Activated CD4-positive, CD25-positive, alpha-beta regulatory T cell treated with anti-CD3 and anti-CD28 coated beads, Interleukin-2, amount 50 U/mL, for 16 hours (primary cell): ENCODE data around the gene ARHGAP33.

Experiments used
- DNase-seq: peaks from one replicate; pipeline ENCODE4 v3.0.0-alpha.2; 2020; ENCODE audit warnings: low read depth, low spot score

Gene ARHGAP33

GRCh38 chr19:35777961-35778360, 2.6 kb downstream of the ARHGAP33 start:
- no peak for DNase-seq

DNA sequence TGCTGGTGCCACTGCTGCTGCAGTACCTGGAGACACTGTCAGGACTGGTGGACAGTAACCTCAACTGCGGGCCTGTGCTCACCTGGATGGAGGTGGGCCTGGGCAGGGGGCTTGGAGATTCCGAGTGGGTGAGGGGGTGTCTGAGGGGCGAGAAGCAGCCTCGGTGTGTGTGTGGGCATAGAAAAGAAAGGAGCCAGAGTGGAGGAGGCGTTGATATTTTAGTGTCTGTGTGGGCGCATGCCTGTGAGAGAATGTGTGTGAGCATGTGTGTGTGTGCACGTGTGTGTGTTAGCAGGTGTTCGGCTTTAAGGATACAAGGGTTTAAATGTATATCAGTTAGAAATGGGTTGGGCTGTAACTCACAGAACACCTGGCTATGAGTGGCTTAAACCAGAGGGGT, 3.7 kb downstream of the ARHGAP33 start:
- DNase-seq: no peak

- DNase-seq: no peak
Observed at GRCh38 chr19:35780058-35780457, 4.7 kb downstream of the ARHGAP33 start.

DNA sequence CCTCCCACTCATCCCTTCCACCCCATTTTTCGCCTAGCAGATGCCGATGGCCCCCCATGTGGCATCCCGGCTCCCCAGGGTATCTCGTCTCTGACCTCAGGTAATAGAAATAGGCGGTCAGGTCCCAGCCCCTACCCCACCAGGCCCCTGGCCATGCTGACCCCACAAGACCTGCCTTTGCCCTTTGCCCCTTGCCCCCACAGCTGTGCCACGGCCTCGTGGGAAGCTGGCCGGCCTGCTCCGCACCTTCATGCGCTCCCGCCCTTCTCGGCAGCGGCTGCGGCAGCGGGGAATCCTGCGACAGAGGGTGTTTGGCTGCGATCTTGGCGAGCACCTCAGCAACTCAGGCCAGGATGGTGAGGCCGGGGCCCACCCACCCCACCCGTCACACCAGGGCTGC, 5.4 kb downstream of the ARHGAP33 start:
- DNase-seq: no peak

- DNase-seq: no peak
Observed at GRCh38 chr19:35781650-35782049, 6.3 kb downstream of the ARHGAP33 start.

DNA sequence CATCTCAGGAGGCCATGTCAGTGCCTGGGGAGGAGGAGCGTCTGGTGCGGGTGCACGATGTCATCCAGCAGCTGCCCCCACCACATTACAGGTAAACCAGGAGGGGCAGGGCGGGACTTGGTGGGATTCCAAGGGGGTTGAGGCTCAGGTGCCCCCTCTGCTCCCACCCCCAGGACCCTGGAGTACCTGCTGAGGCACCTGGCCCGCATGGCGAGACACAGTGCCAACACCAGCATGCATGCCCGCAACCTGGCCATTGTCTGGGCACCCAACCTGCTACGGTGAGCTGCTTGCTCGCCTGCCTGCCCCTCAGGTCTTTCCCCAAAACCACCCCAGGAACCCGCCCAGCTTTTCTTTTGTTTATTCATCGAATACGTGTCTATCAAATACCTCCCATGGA, 7.2 kb downstream of the ARHGAP33 start:
- DNase-seq: no peak

DNA sequence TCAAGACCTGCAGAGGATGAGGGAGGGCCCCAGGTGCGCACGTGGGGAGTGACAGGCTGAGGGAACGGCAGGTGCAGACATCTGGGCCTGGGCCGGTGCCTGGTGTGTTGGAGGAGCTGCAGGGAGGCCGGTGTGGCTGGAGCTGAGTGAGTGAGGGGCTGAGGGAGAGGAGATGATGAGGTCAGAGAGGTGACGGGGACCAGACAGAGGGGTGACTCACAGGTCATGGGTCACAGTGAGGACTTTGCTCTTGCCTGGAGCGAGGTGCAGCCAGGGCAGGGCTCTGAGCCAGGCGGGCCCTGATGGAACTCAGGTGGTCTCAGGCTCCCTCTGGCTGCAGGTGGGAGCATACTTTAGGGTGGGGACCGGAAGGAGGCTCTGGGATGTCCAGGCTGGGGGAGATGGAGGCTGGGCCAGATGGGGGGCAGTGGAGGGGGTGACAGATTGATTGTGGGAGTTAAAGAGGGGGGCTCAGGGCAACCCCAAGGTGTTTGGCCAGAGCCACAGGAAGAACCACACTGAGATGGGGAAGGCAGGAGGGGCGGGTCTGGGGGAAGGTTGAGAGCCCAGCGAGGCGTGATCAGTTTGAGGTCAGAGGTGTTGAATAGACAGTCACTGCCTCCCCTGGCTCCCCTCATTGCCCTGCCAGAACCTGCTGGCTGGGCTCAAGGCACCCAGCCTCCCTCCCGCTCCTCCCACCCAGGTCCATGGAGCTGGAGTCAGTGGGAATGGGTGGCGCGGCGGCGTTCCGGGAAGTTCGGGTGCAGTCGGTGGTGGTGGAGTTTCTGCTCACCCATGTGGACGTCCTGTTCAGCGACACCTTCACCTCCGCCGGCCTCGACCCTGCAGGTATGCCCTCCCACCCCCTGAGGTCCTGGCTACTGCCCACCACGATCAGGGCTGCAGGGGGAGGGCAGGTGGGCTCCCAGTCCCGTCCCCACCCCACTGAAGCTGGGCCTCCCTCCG, 8.4 kb downstream of the ARHGAP33 start:
- no peak for DNase-seq

GRCh38 chr19:35784503-35785338, 9.4 kb downstream of the ARHGAP33 start:
- no peak for DNase-seq

GRCh38 chr19:35785339-35785627, 9.9 kb downstream of the ARHGAP33 start:
- DNase-seq: no peak

- no peak for DNase-seq
Observed at GRCh38 chr19:35786299-35787160, 11.2 kb downstream of the ARHGAP33 start.

- DNase-seq: no peak
Observed at GRCh38 chr19:35787227-35787799, 11.9 kb downstream of the ARHGAP33 start.

- no peak for DNase-seq
Observed at GRCh38 chr19:35788205-35788960, 13.0 kb downstream of the ARHGAP33 start.

- no peak for DNase-seq
Observed at GRCh38 chr19:35789195-35789977, 14.0 kb downstream of the ARHGAP33 start.

DNA sequence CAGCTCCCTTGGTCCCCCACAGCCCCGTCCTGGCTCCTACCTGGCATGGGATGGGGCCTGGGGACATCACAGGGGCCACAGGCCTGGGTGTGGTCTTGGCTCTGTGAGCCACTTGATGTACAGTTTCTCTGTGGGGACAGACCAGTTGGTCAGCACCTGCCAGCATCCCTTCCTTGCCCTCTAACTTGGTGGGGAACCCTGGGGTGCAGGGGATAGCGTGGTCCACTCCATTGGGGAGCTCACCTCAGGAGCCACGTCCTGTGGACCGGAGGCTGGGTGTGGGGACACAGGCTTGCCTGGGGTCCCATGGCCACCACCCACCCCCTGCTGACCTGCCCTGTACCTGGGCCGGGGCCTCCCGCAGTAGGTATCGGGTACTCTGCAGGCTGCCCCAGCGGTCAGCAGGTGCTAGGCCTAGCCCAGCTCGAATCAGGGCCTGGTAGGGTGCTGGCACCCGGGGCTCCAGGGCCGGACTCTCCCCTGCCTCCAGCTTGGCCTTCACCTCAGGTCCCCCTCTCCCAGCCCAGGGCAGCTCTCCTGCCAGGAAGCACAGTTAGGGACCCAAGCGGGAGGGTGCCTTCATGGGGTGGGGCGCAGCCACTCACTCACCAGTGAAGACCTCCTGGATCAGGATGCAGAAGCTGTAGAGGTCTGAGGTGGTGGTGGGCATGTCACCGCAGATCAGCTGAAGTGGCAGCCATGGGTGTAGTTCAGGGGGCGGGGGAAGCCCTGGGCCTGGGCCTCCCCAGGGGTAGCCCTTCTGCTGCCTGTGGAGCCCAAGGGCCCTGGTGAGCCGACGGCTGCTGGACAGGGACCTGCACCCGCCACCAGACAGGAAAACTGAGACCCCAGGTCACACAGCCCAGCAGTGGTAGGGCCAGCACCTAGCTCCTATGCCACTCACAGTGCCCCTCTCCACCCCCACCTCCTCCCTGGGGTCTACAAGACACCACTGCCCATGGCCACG, 14.9 kb downstream of the ARHGAP33 start:
- DNase-seq: no peak

DNA sequence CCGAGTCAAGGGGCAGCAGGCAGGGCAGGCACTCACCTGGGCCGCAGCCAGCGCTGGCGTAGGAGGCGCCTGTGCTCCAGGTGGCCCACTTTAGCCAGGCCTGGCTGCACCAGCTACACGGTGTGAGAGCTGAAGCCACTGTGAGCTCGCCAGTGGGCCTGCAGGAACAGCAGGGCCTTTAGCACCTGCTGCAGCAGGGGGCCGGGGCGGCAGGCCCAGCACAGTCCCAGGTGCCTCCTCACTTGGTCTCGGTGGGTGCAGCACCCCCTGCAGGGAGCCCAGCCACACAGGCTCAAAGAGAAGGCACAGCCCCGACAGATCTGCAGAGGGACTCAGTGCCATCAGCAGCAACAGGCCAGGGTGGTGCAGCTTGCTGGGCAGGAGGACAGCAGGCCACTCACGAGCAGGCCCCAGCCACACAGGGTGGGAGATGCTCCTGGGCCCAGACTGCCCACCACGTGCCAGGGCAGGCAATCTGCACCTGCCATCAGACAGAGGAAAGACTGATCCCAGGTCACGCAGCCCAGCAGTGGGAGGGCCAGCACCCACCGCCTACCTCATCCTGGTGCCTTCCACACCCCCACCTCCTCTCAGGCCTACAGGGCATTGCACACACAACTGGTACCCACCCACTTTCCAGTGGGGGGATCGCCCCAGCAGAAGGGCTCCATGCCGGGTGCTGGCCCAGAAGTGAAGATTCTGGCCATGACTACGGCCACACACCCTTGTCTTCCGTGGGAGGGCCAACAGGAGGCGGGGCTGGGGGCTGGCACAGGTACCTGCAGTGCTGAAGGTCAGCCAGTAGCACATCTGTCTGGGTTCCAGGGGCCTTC, 15.8 kb downstream of the ARHGAP33 start:
- no peak for DNase-seq

GRCh38 chr19:35791814-35792279, 16.5 kb downstream of the ARHGAP33 start:
- DNase-seq: no peak

DNA sequence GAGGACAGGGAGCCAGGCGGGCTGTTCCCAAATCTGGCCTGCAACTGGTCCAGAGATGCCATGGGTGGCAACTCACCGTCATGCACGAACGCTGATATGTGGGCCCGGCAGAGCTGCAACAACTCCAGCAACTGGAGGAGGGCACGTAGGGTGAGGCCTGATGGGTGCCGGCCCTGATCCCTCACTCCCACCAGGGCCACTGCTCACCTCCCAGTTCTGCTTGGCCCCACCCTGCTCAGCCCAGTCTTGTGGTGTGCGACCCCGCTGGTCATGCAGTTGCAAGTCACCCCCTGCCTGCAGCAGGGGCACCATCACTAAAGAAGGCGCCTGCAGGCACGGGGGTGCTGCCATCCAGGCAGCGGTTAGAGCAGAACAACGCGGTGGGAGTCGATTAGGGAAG, 16.9 kb downstream of the ARHGAP33 start:
- no peak for DNase-seq

- DNase-seq: no peak
Observed at GRCh38 chr19:35792888-35793287, 17.5 kb downstream of the ARHGAP33 start.
